GM06990 (cell line): Measurements from ENCODE around the gene ARHGAP4.

Source experiments
- DNase-seq: peaks from one replicate; pipeline ENCODE4 v3.0.0-alpha.2; 2011; ENCODE audit not compliant: insufficient read length; ENCODE audit errors: extremely low read depth
- H3K27me3 ChIP-seq: replicated peaks from 2 replicates; pipeline ENCODE4 v1.6.0; 2011; ENCODE audit warnings: low read length; ENCODE audit not compliant: control insufficient read depth, insufficient read depth
- H3K36me3 ChIP-seq: 2 replicates; pipeline ENCODE4 v1.5.1; 2011; ENCODE audit warnings: low read length; ENCODE audit not compliant: control insufficient read depth, insufficient read depth
- H3K4me3 ChIP-seq: replicated peaks from 2 replicates; pipeline ENCODE4 v1.5.1; 2011; ENCODE audit warnings: low read depth, mild to moderate bottlenecking, control low read depth, low read length
- CTCF ChIP-seq: IDR thresholded peaks from 2 replicates; pipeline ENCODE4 v1.5.1; 2011; ENCODE audit warnings: low read length, control low read depth, mild to moderate bottlenecking, inconsistent platforms; ENCODE audit not compliant: insufficient read depth, poor library complexity, severe bottlenecking

Gene ARHGAP4

DNA sequence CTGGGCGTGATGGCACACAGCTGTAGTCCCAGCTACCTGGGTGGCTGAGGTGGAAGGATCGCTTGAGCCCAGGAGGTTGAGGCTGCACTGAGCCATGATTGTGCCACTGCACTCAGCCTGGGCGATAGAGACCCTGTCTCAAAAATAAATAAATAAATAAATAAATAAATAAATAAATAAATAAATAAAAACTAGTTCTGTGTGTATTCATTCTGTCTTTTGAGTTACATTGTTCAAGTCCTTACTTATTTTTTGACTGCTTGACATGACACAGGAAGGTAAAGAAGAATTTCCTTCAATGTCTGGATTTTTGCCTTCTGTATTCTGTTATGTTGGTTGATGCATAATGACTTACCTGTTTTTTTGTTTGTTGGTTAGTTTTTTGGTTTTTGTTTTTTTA is 11.0 kb upstream of the ARHGAP4 start:
- Histone ChIP-seq H3K4me3 (no peak overlapping the region), H3K27me3 (no peaks in the 10 kb centered on the region), H3K36me3 (no peaks in the 10 kb centered on the region)
- no peak for TF ChIP-seq CTCF
- no peak for DNase-seq

GRCh38 chrX:153935326-153935851 is 9.3 kb upstream of the ARHGAP4 start:
- H3K36me3 ChIP-seq, result peaks cover 2% of the 10 kb centered on the region
- H3K27me3 ChIP-seq, result no peaks in the 10 kb centered on the region
- TF ChIP-seq CTCF, result no peak
- H3K4me3 ChIP-seq, result peak overlapping the region; percentile 63
- no peak for DNase-seq

- no peaks in the 10 kb centered on the region for H3K27me3 ChIP-seq
- peaks cover 2% of the 10 kb centered on the region for H3K36me3 ChIP-seq
- no peak for TF ChIP-seq CTCF
- H3K4me3 ChIP-seq, result peak within 1 kb of the TSS; percentile 81
- DNase-seq, result peak; percentile 88
Measured at GRCh38 chrX:153934762-153935325, 8.8 kb upstream of the ARHGAP4 start, which contains the start of gene NAA10. NAA10 (minus strand) TSS chrX:153935037; CDS start chrX:153934904, 133 bp downstream.

- Histone ChIP-seq H3K36me3 (peaks cover 4% of the 10 kb centered on the region), H3K4me3 (peak overlapping the region; percentile 81), H3K27me3 (no peaks in the 10 kb centered on the region)
- no peak for DNase-seq
- no peak for TF ChIP-seq CTCF
Measured at GRCh38 chrX:153934148-153934761, 8.2 kb upstream of the ARHGAP4 start.

GRCh38 chrX:153933748-153934147 is 7.7 kb upstream of the ARHGAP4 start:
- TF ChIP-seq CTCF, result no peak
- Histone ChIP-seq H3K36me3 (peaks cover 4% of the 10 kb centered on the region), H3K27me3 (no peaks in the 10 kb centered on the region), H3K4me3 (peak overlapping the region; percentile 81)
- no peak for DNase-seq
